Neural cell (in vitro differentiated cells): ENCODE measurements around the gene DNAAF1. TPM values are rescaled to one million over a fixed set of nuclear protein-coding genes. Genes with fewer than 3 reads are reported as not detected.

Experiments
- H2AFZ ChIP-seq: fragments of 200-600, 300-800 bp; sonication (generic), shearing (Covaris generic); 2 replicates; pipeline ENCODE4 v1.6.0; 2014; ENCODE audit warnings: low read depth, mild to moderate bottlenecking, antibody characterized with exemption, low read length, moderate library complexity
- H3F3A ChIP-seq: fragments of 200-600 bp; shearing (Covaris generic); 2 replicates; pipeline ENCODE4 v1.6.1; 2016; ENCODE audit warnings: mild to moderate bottlenecking, moderate library complexity, mixed read lengths, antibody characterized with exemption, low read length; ENCODE audit not compliant: insufficient read depth, poor library complexity, severe bottlenecking
- H3K27ac ChIP-seq: fragments of 200-600, 300-800 bp; sonication (generic), shearing (Covaris generic); 2 replicates; pipeline ENCODE4 v1.5.1; 2014; ENCODE audit warnings: mild to moderate bottlenecking, low read length, moderate library complexity
- H3K27me3 ChIP-seq: fragments of 300-800, 200-600 bp; sonication (generic), shearing (Covaris generic); 2 replicates; pipeline ENCODE4 v1.6.0; 2014; ENCODE audit warnings: mild to moderate bottlenecking, low read depth, low read length, moderate library complexity; ENCODE audit not compliant: insufficient read depth
- H3K36me3 ChIP-seq: fragments of 300-800, 200-600 bp; sonication (generic), shearing (Covaris generic); 2 replicates; pipeline ENCODE4 v1.5.1; 2014; ENCODE audit warnings: mild to moderate bottlenecking, antibody characterized with exemption, low read length, moderate library complexity; ENCODE audit not compliant: insufficient read depth
- H3K4me2 ChIP-seq: fragments of 300-800, 200-600 bp; sonication (generic), shearing (Covaris generic); 2 replicates; pipeline ENCODE4 v1.6.0; 2014; ENCODE audit warnings: mild to moderate bottlenecking, low read length
- H3K4me3 ChIP-seq: fragments of 300-800, 200-600 bp; sonication (generic), shearing (Covaris generic); 2 replicates; pipeline ENCODE4 v1.5.1; 2014; ENCODE audit warnings: mild to moderate bottlenecking, low read length, moderate library complexity
- H3K79me2 ChIP-seq: fragments of 200-600 bp; shearing (Covaris generic); replicated peaks from 2 replicates; pipeline ENCODE4 v1.6.0; 2014; ENCODE audit warnings: mild to moderate bottlenecking, low read length, moderate library complexity; ENCODE audit not compliant: insufficient read depth
- H3K9ac ChIP-seq: fragments of 300-800, 200-600 bp; sonication (generic), shearing (Covaris generic); 2 replicates; pipeline ENCODE4 v1.6.1; 2016; ENCODE audit warnings: mild to moderate bottlenecking, low read length, mixed read lengths
- H3K9me2 ChIP-seq: fragments of 200-600 bp; shearing (Covaris generic); 2 replicates; pipeline ENCODE4 v1.6.1; 2016; ENCODE audit warnings: mild to moderate bottlenecking, low read length, mixed read lengths; ENCODE audit not compliant: insufficient read depth
- H3K9me3 ChIP-seq: fragments of 200-600, 300-800 bp; sonication (generic), shearing (Covaris generic); 2 replicates; pipeline ENCODE4 v1.6.1; 2016; ENCODE audit warnings: mild to moderate bottlenecking, mixed run types, low read length, moderate library complexity, mixed read lengths
- H4K20me1 ChIP-seq: fragments of 200-600 bp; shearing (Covaris generic); 2 replicates; pipeline ENCODE4 v1.6.1; 2016; ENCODE audit warnings: mild to moderate bottlenecking, mixed run types; ENCODE audit not compliant: insufficient read depth
- CTCF ChIP-seq: fragments of 450-650 bp; IDR thresholded peaks from 2 replicates; pipeline ENCODE4 v1.5.1; 2014; ENCODE audit warnings: antibody characterized with exemption, mild to moderate bottlenecking, moderate library complexity; ENCODE audit not compliant: poor library complexity, severe bottlenecking
- EP300 ChIP-seq: fragments of 450-650 bp; conservative IDR thresholded peaks from 2 replicates; pipeline ENCODE4 v1.6.1; 2014; ENCODE audit warnings: antibody characterized with exemption, mild to moderate bottlenecking, moderate library complexity; ENCODE audit not compliant: poor library complexity, severe bottlenecking
- EZH2 ChIP-seq: fragments of 200-600, 300-800 bp; shearing (Covaris generic), sonication (generic); IDR thresholded peaks from 2 replicates; pipeline ENCODE4 v1.6.1; 2014; ENCODE audit warnings: antibody characterized with exemption, low read length, borderline replicate concordance, mild to moderate bottlenecking; ENCODE audit not compliant: insufficient read depth, poor library complexity, severe bottlenecking
- MXI1 ChIP-seq: fragments of 450-650 bp; conservative IDR thresholded peaks from 2 replicates; pipeline ENCODE4 v1.6.1; 2014; ENCODE audit warnings: antibody characterized with exemption, mild to moderate bottlenecking; ENCODE audit not compliant: poor library complexity, severe bottlenecking
- POLR2AphosphoS5 ChIP-seq: IDR thresholded peaks from 2 replicates; pipeline ENCODE4 v1.6.1; 2012
- RAD21 ChIP-seq: fragments of 450-650 bp; conservative IDR thresholded peaks from 2 replicates; pipeline ENCODE4 v1.6.1; 2014; ENCODE audit warnings: antibody characterized with exemption, mild to moderate bottlenecking, moderate library complexity
- REST ChIP-seq: IDR thresholded peaks from 2 replicates; pipeline ENCODE4 v1.6.1; 2012; ENCODE audit warnings: borderline replicate concordance
- SMC3 ChIP-seq: fragments of 450-650 bp; conservative IDR thresholded peaks from 2 replicates; pipeline ENCODE4 v1.6.1; 2014; ENCODE audit warnings: antibody characterized with exemption, mild to moderate bottlenecking, moderate library complexity; ENCODE audit not compliant: poor library complexity
- TAF1 ChIP-seq: IDR thresholded peaks from 2 replicates; pipeline ENCODE4 v1.6.1; 2012; ENCODE audit warnings: low read depth
- polyA plus RNA-seq: library from polyadenylated mRNA; depleted of rRNA; stranded (reverse); fragments of >200 nt; gene quantifications from 2 replicates; pipeline ENCODE4 v1.2.3, GENCODE V29; 2014

The DNAAF1 gene
- polyA plus RNA-seq, 1 donor from 2014 or later, result 0.71 TPM

- H3K9me2 ChIP-seq, result no peaks in the 10 kb centered on the region
- H4K20me1 ChIP-seq, result no peaks in the 10 kb centered on the region
- no peak overlapping the region for H3K27ac ChIP-seq
- no peak overlapping the region for H3K9ac ChIP-seq
- H3K4me2 ChIP-seq, result no peak overlapping the region
- TF ChIP-seq EZH2 (no peak), CTCF (no peak)
- no peaks in the 10 kb centered on the region for H3F3A ChIP-seq
- no peaks in the 10 kb centered on the region for H3K79me2 ChIP-seq
- no peak overlapping the region for H2AFZ ChIP-seq
- H3K4me3 ChIP-seq, result no peak overlapping the region
- H3K9me3 ChIP-seq, result no peaks in the 10 kb centered on the region
- H3K36me3 ChIP-seq, result no peaks in the 10 kb centered on the region
- no peaks in the 10 kb centered on the region for H3K27me3 ChIP-seq
Observed at GRCh38 chr16:84207251-84207650, 62.1 kb downstream of the DNAAF1 start.

- no peaks in the 10 kb centered on the region for H3K27me3 ChIP-seq
- no peaks in the 10 kb centered on the region for H3K9me3 ChIP-seq
- no peaks in the 10 kb centered on the region for H3K36me3 ChIP-seq
- no peaks in the 10 kb centered on the region for H3K9me2 ChIP-seq
- H3K9ac ChIP-seq, result no peak overlapping the region
- H3K4me2 ChIP-seq, result no peak overlapping the region
- no peaks in the 10 kb centered on the region for H3K79me2 ChIP-seq
- no peak overlapping the region for H2AFZ ChIP-seq
- H3K4me3 ChIP-seq, result no peak overlapping the region
- no peaks in the 10 kb centered on the region for H4K20me1 ChIP-seq
- H3K27ac ChIP-seq, result no peak overlapping the region
- no peak for TF ChIP-seq TAF1
- TF ChIP-seq REST, result no peak
- TF ChIP-seq RAD21, result no peak
- no peak for TF ChIP-seq MXI1
- no peaks in the 10 kb centered on the region for H3F3A ChIP-seq
Observed at GRCh38 chr16:84207879-84208278, 62.8 kb downstream of the DNAAF1 start.

- TF ChIP-seq POLR2AphosphoS5 (no peak), CTCF (no peak), SMC3 (no peak), EP300 (no peak), MXI1 (no peak), REST (no peak), RAD21 (no peak), EZH2 (no peak), TAF1 (no peak)
- no peak overlapping the region for H3K4me2 ChIP-seq
- H2AFZ ChIP-seq, result no peak overlapping the region
- H3K9ac ChIP-seq, result no peak overlapping the region
- no peak overlapping the region for H3K27ac ChIP-seq
- no peaks in the 10 kb centered on the region for H3K9me3 ChIP-seq
- no peaks in the 10 kb centered on the region for H3K27me3 ChIP-seq
- no peaks in the 10 kb centered on the region for H3K9me2 ChIP-seq
- H4K20me1 ChIP-seq, result no peaks in the 10 kb centered on the region
- H3F3A ChIP-seq, result no peaks in the 10 kb centered on the region
- no peak overlapping the region for H3K4me3 ChIP-seq
- H3K36me3 ChIP-seq, result no peaks in the 10 kb centered on the region
- no peaks in the 10 kb centered on the region for H3K79me2 ChIP-seq
Observed at GRCh38 chr16:84209989-84210388, 64.9 kb downstream of the DNAAF1 start.
